Measurements from ENCODE around the gene KRT76.
"Not testable (repeated sequence)": the region's sequence is repeated elsewhere in the genome, so short reads cannot be mapped to it uniquely, and the experiment has no call there.

Gene KRT76

GRCh38 chr12:52771088-52771487, 6.1 kb downstream of the KRT76 start:
- no peaks in the 10 kb centered on the region for H3K36me3 ChIP-seq (ENCODE audit: control insufficient read depth, low read depth, low read length)
- H3K27ac ChIP-seq (ENCODE audit: low read length): no peak overlapping the region
- H3K4me3 ChIP-seq (ENCODE audit: low read length): no peak overlapping the region
- H3K9ac ChIP-seq (ENCODE audit: low read length): no peak overlapping the region
- no peaks in the 10 kb centered on the region for H3K4me1 ChIP-seq (ENCODE audit: control insufficient read depth, low read depth, low read length)
- no peaks in the 10 kb centered on the region for H3K27me3 ChIP-seq (ENCODE audit: control insufficient read depth, insufficient read depth, low read length)
- no peaks in the 10 kb centered on the region for H3K9me3 ChIP-seq (ENCODE audit: control insufficient read depth, low read depth, low read length)

GRCh38 chr12:52769946-52770345, 7.2 kb downstream of the KRT76 start:
- H3K9ac ChIP-seq (ENCODE audit: low read length): no peak overlapping the region
- H3K36me3 ChIP-seq (ENCODE audit: control insufficient read depth, low read depth, low read length): no peaks in the 10 kb centered on the region
- H3K27ac ChIP-seq (ENCODE audit: low read length): no peak overlapping the region
- no peaks in the 10 kb centered on the region for H3K9me3 ChIP-seq (ENCODE audit: control insufficient read depth, low read depth, low read length)
- no peaks in the 10 kb centered on the region for H3K4me1 ChIP-seq (ENCODE audit: control insufficient read depth, low read depth, low read length)
- no peak overlapping the region for H3K4me3 ChIP-seq (ENCODE audit: low read length)
- no peaks in the 10 kb centered on the region for H3K27me3 ChIP-seq (ENCODE audit: control insufficient read depth, insufficient read depth, low read length)

DNA sequence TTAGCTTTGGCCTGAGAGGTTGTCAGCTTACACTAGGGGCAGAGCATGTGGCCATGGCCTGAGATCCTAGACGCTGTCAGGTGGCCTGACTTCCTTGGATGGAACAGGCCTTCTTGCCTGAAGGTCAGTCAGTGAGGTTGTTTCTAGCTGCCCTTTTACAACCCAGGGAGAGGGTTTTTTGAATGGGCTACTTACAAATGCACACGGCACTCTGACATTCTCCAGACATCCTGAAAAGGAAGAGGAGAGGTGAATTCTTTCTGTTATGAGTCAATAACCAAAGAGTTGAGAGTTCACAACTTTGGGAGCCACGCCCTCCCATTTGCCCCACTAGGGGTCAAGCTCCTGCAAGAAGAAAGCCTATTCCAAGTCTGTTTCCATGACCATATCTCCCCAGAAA, 7.8 kb downstream of the KRT76 start:
- Histone ChIP-seq H3K4me1 (ENCODE audit: control insufficient read depth, low read depth, low read length) (no peaks in the 10 kb centered on the region), H3K27me3 (ENCODE audit: control insufficient read depth, insufficient read depth, low read length) (no peaks in the 10 kb centered on the region), H3K4me3 (ENCODE audit: low read length) (no peak overlapping the region), H3K36me3 (ENCODE audit: control insufficient read depth, low read depth, low read length) (no peaks in the 10 kb centered on the region), H3K27ac (ENCODE audit: low read length) (no peak overlapping the region), H3K9me3 (ENCODE audit: control insufficient read depth, low read depth, low read length) (no peaks in the 10 kb centered on the region), H3K9ac (ENCODE audit: low read length) (no peak overlapping the region)

DNA sequence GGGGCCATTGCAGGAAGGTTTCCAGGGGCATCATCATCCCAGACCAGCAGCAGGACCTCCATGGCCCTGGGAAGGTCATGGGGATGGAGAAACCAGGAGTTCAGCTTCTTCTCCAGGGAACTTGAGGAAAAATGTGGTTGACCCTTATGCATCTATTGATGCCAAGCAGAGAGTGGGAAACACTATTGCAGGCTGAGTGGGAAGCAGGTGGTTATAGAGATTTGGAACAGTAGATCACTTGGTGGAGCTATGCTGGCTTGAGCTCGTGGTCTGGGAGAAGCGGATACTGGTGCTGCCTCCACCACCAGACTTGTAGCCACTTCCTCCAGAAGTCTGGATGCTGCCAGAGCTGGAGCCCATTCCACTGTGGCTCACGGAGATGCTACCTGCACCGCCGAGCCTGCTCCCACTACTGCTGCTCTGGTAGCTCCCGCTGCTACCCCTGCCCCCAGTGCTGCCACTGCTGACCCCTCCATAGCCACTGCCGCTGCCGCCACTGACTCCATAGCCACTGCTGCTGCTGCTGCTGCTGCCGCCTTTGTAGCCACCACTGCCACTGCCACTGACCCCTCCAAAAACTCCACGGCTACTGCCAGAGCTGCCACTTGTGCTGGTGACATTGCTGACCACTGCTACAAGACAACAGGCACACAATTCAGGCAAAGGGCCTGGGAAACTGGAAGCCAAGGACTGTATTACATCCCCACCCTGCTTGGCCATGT, 8.5 kb downstream of the KRT76 start:
- no peaks in the 10 kb centered on the region for H3K36me3 ChIP-seq (ENCODE audit: control insufficient read depth, low read depth, low read length)
- H3K4me3 ChIP-seq (ENCODE audit: low read length): no peak overlapping the region
- no peaks in the 10 kb centered on the region for H3K9me3 ChIP-seq (ENCODE audit: control insufficient read depth, low read depth, low read length)
- no peak overlapping the region for H3K27ac ChIP-seq (ENCODE audit: low read length)
- H3K4me1 ChIP-seq (ENCODE audit: control insufficient read depth, low read depth, low read length): no peaks in the 10 kb centered on the region
- H3K9ac ChIP-seq (ENCODE audit: low read length): no peak overlapping the region
- no peaks in the 10 kb centered on the region for H3K27me3 ChIP-seq (ENCODE audit: control insufficient read depth, insufficient read depth, low read length)

- Histone ChIP-seq H3K36me3 (ENCODE audit: control insufficient read depth, low read depth, low read length) (no peaks in the 10 kb centered on the region), H3K27me3 (ENCODE audit: control insufficient read depth, insufficient read depth, low read length) (no peaks in the 10 kb centered on the region), H3K4me3 (ENCODE audit: low read length) (no peak overlapping the region), H3K4me1 (ENCODE audit: control insufficient read depth, low read depth, low read length) (no peaks in the 10 kb centered on the region), H3K27ac (ENCODE audit: low read length) (no peak overlapping the region), H3K9me3 (ENCODE audit: control insufficient read depth, low read depth, low read length) (no peaks in the 10 kb centered on the region), H3K9ac (ENCODE audit: low read length) (no peak overlapping the region)
Measured at GRCh38 chr12:52767427-52767826, 9.7 kb downstream of the KRT76 start.

DNA sequence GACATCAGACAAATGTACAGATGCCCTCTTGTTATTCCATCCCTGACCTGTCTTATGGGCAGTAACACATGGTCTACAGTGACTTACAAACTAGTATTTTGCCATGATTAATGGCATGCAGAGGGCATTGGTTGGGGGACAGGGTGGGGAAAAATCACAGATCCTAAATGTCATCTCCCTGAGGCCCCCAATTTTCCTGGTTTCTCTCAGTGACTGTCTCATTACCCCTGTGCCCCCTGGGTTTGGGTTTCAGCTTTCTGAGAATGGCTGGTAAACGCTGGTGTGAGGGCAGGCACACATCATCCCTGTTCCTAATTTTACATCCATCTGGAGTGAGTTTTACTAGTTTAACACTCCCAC, 10.1 kb downstream of the KRT76 start:
- Histone ChIP-seq H3K9me3 (ENCODE audit: control insufficient read depth, low read depth, low read length) (no peaks in the 10 kb centered on the region), H3K27ac (ENCODE audit: low read length) (no peak overlapping the region), H3K36me3 (ENCODE audit: control insufficient read depth, low read depth, low read length) (no peaks in the 10 kb centered on the region), H3K4me3 (ENCODE audit: low read length) (no peak overlapping the region), H3K9ac (ENCODE audit: low read length) (no peak overlapping the region), H3K4me1 (ENCODE audit: control insufficient read depth, low read depth, low read length) (no peaks in the 10 kb centered on the region), H3K27me3 (ENCODE audit: control insufficient read depth, insufficient read depth, low read length) (no peaks in the 10 kb centered on the region)

GRCh38 chr12:52766351-52767019, 10.7 kb downstream of the KRT76 start:
- Histone ChIP-seq H3K9ac (ENCODE audit: low read length) (no peak overlapping the region), H3K27me3 (ENCODE audit: control insufficient read depth, insufficient read depth, low read length) (no peaks in the 10 kb centered on the region), H3K36me3 (ENCODE audit: control insufficient read depth, low read depth, low read length) (no peaks in the 10 kb centered on the region), H3K4me1 (ENCODE audit: control insufficient read depth, low read depth, low read length) (no peaks in the 10 kb centered on the region), H3K27ac (ENCODE audit: low read length) (no peak overlapping the region), H3K9me3 (ENCODE audit: control insufficient read depth, low read depth, low read length) (no peaks in the 10 kb centered on the region), H3K4me3 (ENCODE audit: low read length) (no peak overlapping the region)

GRCh38 chr12:52765702-52766101, 11.4 kb downstream of the KRT76 start:
- H3K9ac ChIP-seq (ENCODE audit: low read length): no peak overlapping the region
- H3K4me1 ChIP-seq (ENCODE audit: control insufficient read depth, low read depth, low read length): no peaks in the 10 kb centered on the region
- H3K27ac ChIP-seq (ENCODE audit: low read length): no peak overlapping the region
- H3K9me3 ChIP-seq (ENCODE audit: control insufficient read depth, low read depth, low read length): no peaks in the 10 kb centered on the region
- no peaks in the 10 kb centered on the region for H3K27me3 ChIP-seq (ENCODE audit: control insufficient read depth, insufficient read depth, low read length)
- no peaks in the 10 kb centered on the region for H3K36me3 ChIP-seq (ENCODE audit: control insufficient read depth, low read depth, low read length)
- H3K4me3 ChIP-seq (ENCODE audit: low read length): no peak overlapping the region

DNA sequence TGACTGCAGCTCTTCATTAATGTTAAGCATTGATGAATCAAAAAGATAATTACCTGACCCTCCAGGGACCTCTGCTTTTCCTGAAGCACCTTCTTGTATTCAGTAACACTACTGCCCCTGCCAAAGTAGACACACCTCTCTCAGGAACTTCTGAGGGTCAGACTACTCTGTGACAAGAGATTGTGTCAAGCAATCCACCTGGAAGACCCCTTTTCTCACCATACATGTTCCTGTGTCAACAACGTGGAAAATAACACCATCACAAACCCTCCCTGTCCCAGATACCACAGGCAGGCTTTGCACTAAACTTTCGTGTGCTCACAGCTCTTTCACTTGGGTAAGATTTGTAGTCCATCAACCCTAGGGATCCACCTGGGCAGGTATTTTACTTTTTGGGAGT, 13.2 kb downstream of the KRT76 start:
- Histone ChIP-seq H3K36me3 (ENCODE audit: control insufficient read depth, low read depth, low read length) (no peaks in the 10 kb centered on the region), H3K27ac (ENCODE audit: low read length) (no peak overlapping the region), H3K4me1 (ENCODE audit: control insufficient read depth, low read depth, low read length) (no peaks in the 10 kb centered on the region), H3K9me3 (ENCODE audit: control insufficient read depth, low read depth, low read length) (no peaks in the 10 kb centered on the region), H3K27me3 (ENCODE audit: control insufficient read depth, insufficient read depth, low read length) (no peaks in the 10 kb centered on the region), H3K4me3 (ENCODE audit: low read length) (no peak overlapping the region), H3K9ac (ENCODE audit: low read length) (no peak overlapping the region)

DNA sequence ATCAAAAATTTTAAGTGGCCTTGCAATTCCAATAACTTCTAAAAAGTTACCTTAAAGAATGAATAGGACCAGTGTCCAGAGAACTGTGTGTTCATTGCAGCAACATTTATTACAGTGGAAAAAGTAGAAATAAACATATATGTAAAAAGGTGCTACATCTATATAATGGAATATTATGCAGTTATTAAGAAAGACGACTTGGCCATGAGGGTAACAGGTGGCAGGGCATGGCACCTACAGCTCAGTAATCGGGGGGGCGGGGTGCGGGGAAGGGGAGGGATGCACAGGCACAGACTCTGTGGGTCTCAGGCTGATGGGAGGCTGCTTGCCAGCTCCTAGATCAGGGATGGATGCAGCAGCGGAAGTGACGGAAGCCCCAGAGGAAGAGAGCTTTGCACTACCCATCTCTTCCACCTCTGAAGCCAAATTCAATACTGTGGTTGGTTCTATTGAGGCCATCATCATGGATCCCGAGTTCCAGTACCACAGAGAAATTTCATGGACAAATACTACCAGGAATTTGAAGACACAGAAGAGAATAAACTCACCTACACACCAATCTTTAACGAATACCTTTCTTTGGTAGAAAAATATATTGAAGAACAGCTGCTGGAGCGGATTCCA, 14.0 kb downstream of the KRT76 start:
- no peak overlapping the region for H3K4me3 ChIP-seq (ENCODE audit: low read length)
- no peak overlapping the region for H3K27ac ChIP-seq (ENCODE audit: low read length)
- no peak overlapping the region for H3K9ac ChIP-seq (ENCODE audit: low read length)
- H3K36me3 ChIP-seq (ENCODE audit: control insufficient read depth, low read depth, low read length): no peaks in the 10 kb centered on the region
- no peaks in the 10 kb centered on the region for H3K27me3 ChIP-seq (ENCODE audit: control insufficient read depth, insufficient read depth, low read length)
- H3K9me3 ChIP-seq (ENCODE audit: control insufficient read depth, low read depth, low read length): no peaks in the 10 kb centered on the region
- H3K4me1 ChIP-seq (ENCODE audit: control insufficient read depth, low read depth, low read length): no peaks in the 10 kb centered on the region

DNA sequence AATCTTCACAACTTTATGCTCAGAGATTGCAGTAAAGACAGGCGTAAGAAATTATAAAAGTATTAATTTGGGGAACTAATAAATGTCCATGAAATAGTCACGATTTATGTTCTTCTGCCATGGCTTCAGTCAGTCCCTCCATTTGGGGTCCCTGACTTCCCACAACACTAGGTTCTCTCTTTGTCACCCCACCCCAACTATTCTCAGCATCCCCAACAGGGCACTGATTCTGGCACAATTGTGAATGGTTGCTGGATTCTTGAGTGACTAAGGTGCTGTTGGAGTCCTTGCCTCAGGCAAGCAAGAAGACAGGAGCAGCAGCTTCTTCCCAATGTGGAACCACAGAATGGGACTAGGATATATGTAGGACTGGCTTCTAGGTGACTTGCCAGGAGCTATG, 15.3 kb downstream of the KRT76 start:
- H3K9me3 ChIP-seq (ENCODE audit: control insufficient read depth, low read depth, low read length): no peaks in the 10 kb centered on the region
- H3K36me3 ChIP-seq (ENCODE audit: control insufficient read depth, low read depth, low read length): no peaks in the 10 kb centered on the region
- H3K9ac ChIP-seq (ENCODE audit: low read length): no peak overlapping the region
- H3K4me3 ChIP-seq (ENCODE audit: low read length): no peak overlapping the region
- no peaks in the 10 kb centered on the region for H3K27me3 ChIP-seq (ENCODE audit: control insufficient read depth, insufficient read depth, low read length)
- H3K27ac ChIP-seq (ENCODE audit: low read length): no peak overlapping the region
- H3K4me1 ChIP-seq (ENCODE audit: control insufficient read depth, low read depth, low read length): no peaks in the 10 kb centered on the region

DNA sequence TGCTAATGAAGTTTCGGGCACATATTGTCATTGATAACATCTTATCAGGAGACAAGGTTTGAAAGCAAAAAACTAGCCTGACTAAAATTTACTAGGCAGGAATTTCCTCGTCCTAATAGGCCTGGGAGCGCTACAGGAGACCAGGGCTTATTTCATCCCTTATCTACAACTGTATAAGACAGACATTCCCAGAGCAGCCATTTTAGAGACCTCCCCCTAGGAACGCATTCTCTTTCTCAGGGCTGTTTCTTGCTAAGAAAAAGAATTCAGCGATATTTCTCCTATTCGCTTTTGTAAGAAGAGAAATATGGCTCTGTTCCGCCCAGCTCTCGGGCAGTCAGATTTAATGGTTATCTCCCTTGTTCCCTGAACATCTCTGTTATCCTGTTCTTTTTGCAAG, 15.9 kb downstream of the KRT76 start:
- H3K27ac ChIP-seq (ENCODE audit: low read length); H3K27me3 ChIP-seq (ENCODE audit: control insufficient read depth, insufficient read depth, low read length); H3K9me3 ChIP-seq (ENCODE audit: control insufficient read depth, low read depth, low read length); H3K4me3 ChIP-seq (ENCODE audit: low read length); H3K36me3 ChIP-seq (ENCODE audit: control insufficient read depth, low read depth, low read length); H3K9ac ChIP-seq (ENCODE audit: low read length); H3K4me1 ChIP-seq (ENCODE audit: control insufficient read depth, low read depth, low read length): not testable (repeated sequence)

Measured in iPS-18a (cell line).